Smooth muscle cell (in vitro differentiated cells): ENCODE data around the gene MMP28. TPM values are rescaled to one million over a fixed set of nuclear protein-coding genes. Genes with fewer than 3 reads are reported as not detected.

Experiments used
- DNase-seq: peaks from one replicate; lab custom pipeline; 2025; ENCODE audit not compliant: unreplicated experiment; lab: John Stamatoyannopoulos, UW
- H2AFZ ChIP-seq: fragments of 200-600 bp; sonication (generic); 2 replicates; pipeline ENCODE4 v1.6.0; 2016; ENCODE audit warnings: antibody characterized with exemption, low read depth, mild to moderate bottlenecking
- H3F3A ChIP-seq: fragments of 200-600 bp; sonication (generic); 2 replicates; pipeline ENCODE4 v1.6.0; 2017; ENCODE audit warnings: antibody characterized with exemption, low read depth
- H3K27ac ChIP-seq: fragments of 200-600 bp; sonication (generic); 2 replicates; pipeline ENCODE4 v1.5.1; 2016; ENCODE audit warnings: low read depth, mild to moderate bottlenecking
- H3K27me3 ChIP-seq: fragments of 200-600 bp; sonication (generic); 2 replicates; pipeline ENCODE4 v1.6.1; 2016; ENCODE audit warnings: low read depth, mild to moderate bottlenecking
- H3K36me3 ChIP-seq: fragments of 200-600 bp; sonication (generic); 2 replicates; pipeline ENCODE4 v1.5.1; 2016; ENCODE audit warnings: low read depth
- H3K4me1 ChIP-seq: fragments of 200-600 bp; sonication (generic); 2 replicates; pipeline ENCODE4 v1.5.1; 2016; ENCODE audit warnings: low read depth
- H3K4me2 ChIP-seq: fragments of 200-600 bp; sonication (generic); 2 replicates; pipeline ENCODE4 v1.6.0; 2016; ENCODE audit warnings: mild to moderate bottlenecking
- H3K4me3 ChIP-seq: fragments of 200-600 bp; sonication (generic); 2 replicates; pipeline ENCODE4 v1.5.1; 2016; ENCODE audit warnings: mild to moderate bottlenecking
- H3K79me2 ChIP-seq: fragments of 200-600 bp; sonication (generic); 2 replicates; pipeline ENCODE4 v1.6.0; 2016; ENCODE audit warnings: low read depth, mild to moderate bottlenecking
- H3K9ac ChIP-seq: fragments of 200-600 bp; sonication (generic); 2 replicates; pipeline ENCODE4 v1.6.0; 2016; ENCODE audit warnings: low read depth
- H3K9me3 ChIP-seq: fragments of 200-600 bp; sonication (generic); replicated peaks from 2 replicates; pipeline ENCODE4 v1.5.1; 2016; ENCODE audit warnings: low read depth
- H4K20me1 ChIP-seq: fragments of 200-600 bp; sonication (generic); 2 replicates; pipeline ENCODE4 v1.6.0; 2016; ENCODE audit warnings: low read depth
- CTCF ChIP-seq: fragments of 200-600 bp; sonication (generic); IDR thresholded peaks from 2 replicates; pipeline ENCODE4 v1.5.1; 2017; ENCODE audit warnings: borderline replicate concordance, mild to moderate bottlenecking, antibody characterized with exemption; ENCODE audit not compliant: insufficient read depth, poor library complexity, severe bottlenecking
- WGBS: methylation state at CpG from one replicate; pipeline ENCODE4 v1.1.7; 2016; ENCODE audit warnings: low lambda C conversion rate; 5-methylcytosine and 5-hydroxymethylcytosine counted together
- polyA plus RNA-seq: library from polyadenylated mRNA; unstranded; fragments of >200 nt; fragmentation: Nextera tagmentation; extraction: Ambion mirVana; gene quantifications from 2 replicates; pipeline ENCODE4 v1.2.1, GENCODE V29; 2016
- total RNA-seq: library from RNA; depleted of rRNA; stranded (reverse); fragments of >200 nt; gene quantifications from 2 replicates; pipeline ENCODE4 v1.2.3, GENCODE V29; 2014

Gene MMP28
- total and polyA plus RNA-seq, 2 experiments from 2014 or later: 50.0 to 51.4 TPM

- Histone ChIP-seq H3F3A (peaks cover 29% of the 10 kb centered on the region), H3K4me1 (peaks cover 30% of the 10 kb centered on the region), H3K9ac (no peak overlapping the region), H4K20me1 (peaks cover 21% of the 10 kb centered on the region), H3K4me2 (peak overlapping the region; percentile 71), H2AFZ (no peak overlapping the region), H3K27me3 (no peaks in the 10 kb centered on the region), H3K27ac (peak overlapping the region; percentile 76), H3K9me3 (no peaks in the 10 kb centered on the region), H3K36me3 (peaks cover 4% of the 10 kb centered on the region), H3K4me3 (no peak overlapping the region), H3K79me2 (no peaks in the 10 kb centered on the region)
- TF ChIP-seq CTCF: no peak
- DNase-seq: no peak
- WGBS: 65% methylated on average over 5 of the region's 5 CpGs
Observed at GRCh38 chr17:35726953-35727460, 68.4 kb downstream of the MMP28 start.

- Histone ChIP-seq H4K20me1 (peaks cover 28% of the 10 kb centered on the region), H3K79me2 (no peaks in the 10 kb centered on the region), H3K4me2 (peak overlapping the region; percentile 71), H3K9ac (no peak overlapping the region), H3K27me3 (no peaks in the 10 kb centered on the region), H3F3A (peaks cover 29% of the 10 kb centered on the region), H3K4me1 (peaks cover 30% of the 10 kb centered on the region), H3K9me3 (no peaks in the 10 kb centered on the region), H2AFZ (no peak overlapping the region), H3K4me3 (no peak overlapping the region), H3K27ac (peak overlapping the region; percentile 76), H3K36me3 (peaks cover 4% of the 10 kb centered on the region)
- DNase-seq: peak; percentile 62
- TF ChIP-seq CTCF: no peak
- 5% methylated on average over 6 of the region's 6 CpGs for WGBS
Observed at GRCh38 chr17:35726127-35726952, 69.1 kb downstream of the MMP28 start.

GRCh38 chr17:35725802-35726126, 69.7 kb downstream of the MMP28 start:
- Histone ChIP-seq H4K20me1 (peaks cover 33% of the 10 kb centered on the region), H3K9ac (no peak overlapping the region), H3K27ac (peak overlapping the region; percentile 76), H2AFZ (no peak overlapping the region), H3F3A (peaks cover 29% of the 10 kb centered on the region), H3K4me1 (peaks cover 25% of the 10 kb centered on the region), H3K79me2 (no peaks in the 10 kb centered on the region), H3K9me3 (no peaks in the 10 kb centered on the region), H3K27me3 (no peaks in the 10 kb centered on the region), H3K4me2 (peak overlapping the region; percentile 71), H3K36me3 (peaks cover 4% of the 10 kb centered on the region), H3K4me3 (no peak overlapping the region)
- DNase-seq: no peak
- WGBS: 59% methylated on average over 2 of the region's 2 CpGs
- no peak for TF ChIP-seq CTCF
